ENCODE results near the gene COQ10B. TPM values are rescaled to one million over a fixed set of nuclear protein-coding genes. Genes with fewer than 3 reads are reported as not detected.
A peak's percentile ranks its signal among the peaks of the same experiment; 100 is the strongest.

COQ10B gene
- total RNA-seq, 2 experiments from 2014 or later = 14.0 to 14.6 TPM

DNA sequence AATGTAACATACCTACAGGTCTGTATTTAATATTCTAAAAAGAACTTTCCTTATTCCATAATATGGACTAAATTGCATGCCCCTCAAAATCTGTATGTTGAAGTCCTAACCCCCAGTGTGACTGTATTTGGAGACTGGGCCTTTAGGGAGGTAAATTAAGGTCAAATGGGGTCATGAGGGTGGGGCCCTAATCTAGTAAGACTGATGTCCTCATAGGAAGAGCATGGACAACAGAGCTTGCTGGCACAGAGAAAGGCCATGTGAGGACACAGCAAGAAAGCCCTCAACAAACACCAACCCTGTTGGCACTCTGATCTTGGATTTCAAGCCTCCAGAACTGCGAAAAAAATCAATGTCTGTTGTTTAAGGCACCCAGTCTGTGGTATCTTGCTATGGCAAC lies 37.1 kb upstream of the COQ10B start:
- no peaks in the 10 kb centered on the region for H3K9me3 Mint-ChIP-seq
- TF ChIP-seq CTCF (IDR thresholded peaks at IDR 0.05) = no peak
- no peak overlapping the region for H3K4me3 Mint-ChIP-seq
- H3K27ac Mint-ChIP-seq = no peak overlapping the region
- DNase-seq = no peak
- ChIA-PET CTCF (no interaction called here), POLR2A (interaction anchor here (1.1 kb wide), 1 partner anchor 8 kb away, joined by 3 read pairs; no protein-coding TSS in a partner anchor)
- intact Hi-C loops (cut with micrococcal nuclease) = no loop called here
- H3K4me1 Mint-ChIP-seq (ENCODE audit: low read depth) = peaks cover 12% of the 10 kb centered on the region
- H3K27me3 Mint-ChIP-seq = no peaks in the 10 kb centered on the region
- ATAC-seq = no peak
- peaks cover 46% of the 10 kb centered on the region for H3K36me3 Mint-ChIP-seq (ENCODE audit: low read depth)

GRCh38 chr2:197419438-197419837 lies 33.9 kb upstream of the COQ10B start:
- Mint-ChIP-seq H3K4me1 (ENCODE audit: low read depth) (peaks cover 33% of the 10 kb centered on the region), H3K4me3 (no peak overlapping the region), H3K27me3 (no peaks in the 10 kb centered on the region), H3K9me3 (no peaks in the 10 kb centered on the region), H3K36me3 (ENCODE audit: low read depth) (peaks cover 44% of the 10 kb centered on the region), H3K27ac (peak overlapping the region; percentile 63)
- TF ChIP-seq CTCF (IDR thresholded peaks at IDR 0.05) = no peak
- no peak for DNase-seq
- POLR2A ChIA-PET = interaction anchor here (0.6 to 1.5 kb wide), 2 partner anchors 15 to 37 kb away, joined by 4 to 5 read pairs; partner anchors contain the start of gene SF3B1
- ATAC-seq = no peak
- CTCF ChIA-PET = interaction anchor here (0.5 kb wide), 1 partner anchor 361 kb away, joined by 3 read pairs; no protein-coding TSS in a partner anchor
- intact Hi-C loops (cut with micrococcal nuclease) = no loop called here

GRCh38 chr2:197423307-197423706 lies 30.0 kb upstream of the COQ10B start:
- ATAC-seq (no peak), DNase-seq (no peak)
- Mint-ChIP-seq H3K36me3 (ENCODE audit: low read depth) (peaks cover 36% of the 10 kb centered on the region), H3K4me1 (ENCODE audit: low read depth) (peaks cover 60% of the 10 kb centered on the region), H3K27me3 (no peaks in the 10 kb centered on the region), H3K9me3 (no peaks in the 10 kb centered on the region), H3K4me3 (no peak overlapping the region), H3K27ac (peak overlapping the region; percentile 13)
- no peak for TF ChIP-seq CTCF (IDR thresholded peaks at IDR 0.05)
- ChIA-PET POLR2A (interaction anchor here (0.6 to 2.8 kb wide), 6 partner anchors 8 to 135 kb away, joined by 3 to 18 read pairs (median 4); partner anchors contain the start of gene SF3B1), CTCF (interaction anchor here (1.1 to 1.2 kb wide), 2 partner anchors 10 to 11 kb away, joined by 3 read pairs; partner anchors contain the start of gene SF3B1)
- intact Hi-C loops (cut with micrococcal nuclease) = no loop called here

DNA sequence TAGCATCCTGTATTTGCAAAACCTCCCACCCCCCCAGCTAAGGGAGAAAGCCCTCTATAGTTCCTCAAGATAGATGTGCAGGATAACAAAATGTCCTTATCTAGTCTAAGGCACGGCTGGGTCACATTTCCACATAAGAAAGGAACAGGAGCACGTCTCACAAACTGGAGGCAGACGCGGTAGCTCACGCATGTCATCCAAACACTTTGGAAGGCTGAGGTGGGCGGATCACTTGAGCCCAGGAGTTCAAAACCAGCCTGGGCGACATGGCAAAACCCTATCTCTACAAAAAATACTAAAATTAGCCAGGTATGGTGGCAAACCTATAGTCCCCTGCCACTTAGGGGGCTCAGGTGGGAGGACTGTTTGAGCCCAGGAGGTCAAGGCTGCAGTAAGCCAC lies 27.8 kb upstream of the COQ10B start:
- POLR2A ChIA-PET = interaction anchor here (2.8 kb wide), 1 partner anchor 10 kb away, joined by 18 read pairs; the partner anchor contains the start of gene SF3B1
- Mint-ChIP-seq H3K4me3 (no peak overlapping the region), H3K36me3 (ENCODE audit: low read depth) (peaks cover 43% of the 10 kb centered on the region), H3K9me3 (no peaks in the 10 kb centered on the region), H3K4me1 (ENCODE audit: low read depth) (peaks cover 73% of the 10 kb centered on the region), H3K27ac (peak overlapping the region; percentile 75), H3K27me3 (no peaks in the 10 kb centered on the region)
- DNase-seq = no peak
- TF ChIP-seq CTCF (IDR thresholded peaks at IDR 0.05) = no peak
- CTCF ChIA-PET = no interaction called here
- no peak for ATAC-seq
- intact Hi-C loops (cut with micrococcal nuclease) = no loop called here

DNA sequence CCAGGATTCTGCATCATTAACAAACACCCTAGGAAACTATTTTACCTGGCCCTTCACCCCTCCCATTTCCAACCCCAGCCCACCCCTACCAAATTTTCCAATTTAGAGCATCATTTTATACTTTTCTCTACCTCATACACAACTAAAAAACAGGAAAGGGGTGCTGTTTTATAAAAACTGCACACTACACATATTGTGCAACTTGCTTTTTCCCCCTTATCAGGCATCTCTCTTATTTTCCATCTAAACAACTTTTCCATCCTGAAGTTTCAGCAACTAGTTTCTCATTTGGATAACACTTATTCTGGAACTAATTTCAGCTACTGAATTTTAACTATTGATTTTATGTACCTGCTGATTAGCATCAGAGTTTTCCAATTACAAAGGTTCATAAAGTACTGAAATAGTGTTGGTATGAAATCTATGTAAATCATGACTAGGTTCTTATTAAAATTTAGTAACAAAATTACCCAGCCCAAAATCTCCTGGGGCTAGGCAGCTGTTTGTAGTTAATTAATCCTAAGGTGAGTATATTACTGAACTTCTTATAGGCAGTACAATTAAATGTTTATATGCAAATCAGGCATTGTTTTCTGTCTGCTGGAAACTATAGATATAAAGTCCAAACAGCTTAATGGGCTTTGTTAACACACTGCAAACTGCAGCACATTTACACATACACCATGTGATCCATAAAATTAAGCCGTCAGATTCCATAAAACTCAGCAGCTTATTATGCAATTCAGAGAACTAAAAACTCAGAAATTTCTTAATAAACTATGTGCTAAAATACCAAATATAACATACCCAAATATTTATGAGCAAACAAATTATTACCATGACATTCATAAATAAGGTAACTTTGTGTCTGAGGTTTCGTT lies 26.4 kb upstream of the COQ10B start:
- H3K27ac Mint-ChIP-seq = peak overlapping the region; percentile 74
- POLR2A ChIA-PET = interaction anchor here (1.0 to 1.1 kb wide), 2 partner anchors 19 to 24 kb away, joined by 3 read pairs; no protein-coding TSS in a partner anchor
- no peaks in the 10 kb centered on the region for H3K27me3 Mint-ChIP-seq
- H3K9me3 Mint-ChIP-seq = no peaks in the 10 kb centered on the region
- CTCF ChIA-PET = no interaction called here
- H3K4me3 Mint-ChIP-seq = no peak overlapping the region
- ATAC-seq = no peak
- H3K36me3 Mint-ChIP-seq (ENCODE audit: low read depth) = peaks cover 43% of the 10 kb centered on the region
- H3K4me1 Mint-ChIP-seq (ENCODE audit: low read depth) = peaks cover 76% of the 10 kb centered on the region
- DNase-seq = no peak
- intact Hi-C loops (cut with micrococcal nuclease) = no loop called here
- no peak for TF ChIP-seq CTCF (IDR thresholded peaks at IDR 0.05)

All from activated CD8-positive, alpha-beta T cell treated with anti-CD3 and anti-CD28 coated beads for 36 hours (primary cell).